Measurements from ENCODE around the gene RALGPS2.

The RALGPS2 gene, protein sequence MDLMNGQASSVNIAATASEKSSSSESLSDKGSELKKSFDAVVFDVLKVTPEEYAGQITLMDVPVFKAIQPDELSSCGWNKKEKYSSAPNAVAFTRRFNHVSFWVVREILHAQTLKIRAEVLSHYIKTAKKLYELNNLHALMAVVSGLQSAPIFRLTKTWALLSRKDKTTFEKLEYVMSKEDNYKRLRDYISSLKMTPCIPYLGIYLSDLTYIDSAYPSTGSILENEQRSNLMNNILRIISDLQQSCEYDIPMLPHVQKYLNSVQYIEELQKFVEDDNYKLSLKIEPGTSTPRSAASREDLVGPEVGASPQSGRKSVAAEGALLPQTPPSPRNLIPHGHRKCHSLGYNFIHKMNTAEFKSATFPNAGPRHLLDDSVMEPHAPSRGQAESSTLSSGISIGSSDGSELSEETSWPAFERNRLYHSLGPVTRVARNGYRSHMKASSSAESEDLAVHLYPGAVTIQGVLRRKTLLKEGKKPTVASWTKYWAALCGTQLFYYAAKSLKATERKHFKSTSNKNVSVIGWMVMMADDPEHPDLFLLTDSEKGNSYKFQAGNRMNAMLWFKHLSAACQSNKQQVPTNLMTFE

GRCh38 chr1:178724728-178725465, at the start of gene RALGPS2:
TSS of gene RALGPS2 (plus strand) at chr1:178725244. CDS start at chr1:178776765, 51,521 bp downstream.
- Mint-ChIP-seq H3K4me1 (peaks cover 4% of the 10 kb centered on the region), H3K4me3 (peak within 1 kb of the TSS; percentile 63), H3K27ac (no peak within 1 kb of the TSS), H3K9me3 (no peaks in the 10 kb centered on the region), H3K36me3 (no peaks in the 10 kb centered on the region)
- peak; percentile 90 for ATAC-seq
- peak; percentile 15 to 49 for DNase-seq (ENCODE audit: low spot score in 2 of 2)

DNA sequence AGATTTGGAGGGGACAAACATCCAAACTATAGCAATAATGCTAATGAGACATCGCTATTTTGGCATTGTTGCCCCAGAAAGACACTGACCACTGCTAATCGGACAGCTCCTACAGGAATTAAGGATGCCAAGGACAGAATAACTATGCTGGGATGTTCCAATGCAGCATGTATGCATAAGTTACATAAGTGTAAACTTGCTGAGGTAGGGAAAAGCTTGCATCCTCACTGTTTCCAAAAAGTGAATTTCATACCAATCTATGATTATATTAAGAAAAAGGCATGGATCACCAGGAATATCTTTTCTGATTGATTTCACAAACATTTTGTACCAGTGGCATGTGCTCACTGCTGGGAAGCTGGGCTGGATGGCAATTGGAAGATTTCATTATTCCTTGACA, 45.8 kb upstream of the RALGPS2 start:
- Mint-ChIP-seq H3K4me3 (no peak overlapping the region), H3K36me3 (no peaks in the 10 kb centered on the region), H3K27ac (no peak overlapping the region), H3K4me1 (no peaks in the 10 kb centered on the region), H3K9me3 (peaks cover 3% of the 10 kb centered on the region)
- DNase-seq (ENCODE audit: low spot score in 2 of 2) (no peak), ATAC-seq (no peak)

DNA sequence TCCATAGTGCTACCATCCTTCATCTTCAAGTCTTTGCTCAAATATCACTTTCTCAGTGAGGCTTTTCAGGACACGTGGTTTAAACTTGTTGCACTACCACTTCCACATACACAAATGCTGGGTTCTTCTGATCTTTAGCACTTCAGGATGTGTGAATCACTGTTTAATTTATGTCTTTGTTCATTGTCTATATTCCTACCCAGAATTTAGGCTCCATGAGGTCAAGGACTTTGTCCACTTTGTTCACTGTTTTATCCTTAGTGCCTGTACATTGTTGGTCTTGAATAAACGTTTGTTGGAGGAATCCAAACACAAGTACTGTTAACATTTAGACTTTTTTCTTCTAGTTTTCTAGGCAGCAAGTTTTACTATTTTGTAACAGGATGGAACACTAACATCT, 42.6 kb upstream of the RALGPS2 start:
- Mint-ChIP-seq H3K36me3 (no peaks in the 10 kb centered on the region), H3K9me3 (peaks cover 3% of the 10 kb centered on the region), H3K27ac (no peak overlapping the region), H3K4me3 (no peak overlapping the region), H3K4me1 (no peaks in the 10 kb centered on the region)
- ATAC-seq (no peak), DNase-seq (ENCODE audit: low spot score in 2 of 2) (no peak)

DNA sequence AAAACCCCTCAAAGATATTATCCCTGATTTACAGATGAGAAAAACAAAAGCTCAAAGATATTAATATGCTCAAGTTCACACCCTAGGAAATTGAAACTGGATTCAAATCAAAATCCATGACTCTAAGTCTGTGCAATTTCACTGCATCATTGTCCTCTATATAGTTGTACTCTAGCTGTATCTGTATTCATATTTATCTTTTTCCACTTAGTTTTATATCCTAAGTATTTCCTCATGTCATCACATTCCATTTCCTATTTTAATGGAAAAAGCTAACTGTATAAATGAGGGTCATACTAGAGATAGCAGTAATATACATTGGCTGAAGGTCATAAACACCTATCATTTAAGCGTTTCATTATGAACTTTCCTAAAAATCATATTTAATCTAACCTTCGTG, 42.2 kb upstream of the RALGPS2 start:
- Mint-ChIP-seq H3K27ac (no peak overlapping the region), H3K4me1 (no peaks in the 10 kb centered on the region), H3K36me3 (no peaks in the 10 kb centered on the region), H3K4me3 (no peak overlapping the region), H3K9me3 (peaks cover 3% of the 10 kb centered on the region)
- ATAC-seq = no peak
- DNase-seq (ENCODE audit: low spot score in 2 of 2) = no peak

DNA sequence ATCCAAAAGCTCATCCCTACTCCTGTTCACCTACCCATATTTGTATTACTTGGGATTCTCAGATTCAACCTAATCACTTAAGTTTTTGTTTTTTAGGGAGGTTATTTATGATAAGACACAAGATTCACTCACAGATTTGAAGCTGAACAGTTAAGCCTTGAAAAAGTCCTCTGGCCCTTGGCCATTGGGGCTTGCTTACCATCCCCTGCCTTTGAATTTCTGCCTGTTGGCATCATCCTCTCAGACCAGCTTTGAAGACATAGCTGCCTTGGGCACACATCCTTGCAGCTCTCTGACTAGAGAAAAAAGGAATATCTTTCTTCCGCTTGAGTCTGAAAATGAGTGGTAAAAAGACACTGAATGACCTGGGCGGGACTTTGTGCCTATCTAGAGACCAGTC, 41.8 kb upstream of the RALGPS2 start:
- ATAC-seq (no peak), DNase-seq (ENCODE audit: low spot score in 2 of 2) (no peak)
- H3K36me3 Mint-ChIP-seq = no peaks in the 10 kb centered on the region
- peaks cover 3% of the 10 kb centered on the region for H3K9me3 Mint-ChIP-seq
- no peaks in the 10 kb centered on the region for H3K4me1 Mint-ChIP-seq
- no peak overlapping the region for H3K4me3 Mint-ChIP-seq
- H3K27ac Mint-ChIP-seq = no peak overlapping the region

DNA sequence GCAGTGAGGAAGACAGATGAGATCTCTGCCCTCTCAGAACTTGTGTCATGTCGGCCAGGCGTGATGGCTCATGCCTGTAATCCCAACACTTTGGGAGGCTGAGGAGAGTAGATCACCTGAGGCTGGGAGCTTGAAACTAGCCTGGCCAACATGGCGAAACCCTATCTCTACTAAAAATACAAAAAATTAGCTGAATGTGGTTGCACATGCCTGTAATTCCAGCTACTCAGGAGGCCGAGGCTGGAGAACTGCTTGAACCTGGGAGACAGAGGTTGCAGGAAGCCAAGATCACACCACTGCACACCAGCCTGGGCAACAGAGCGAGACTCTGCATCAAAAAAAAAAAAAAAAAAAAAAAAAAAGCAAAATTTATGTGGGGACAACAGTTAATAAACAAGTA, 40.9 kb upstream of the RALGPS2 start:
- Mint-ChIP-seq H3K4me3 (no peak overlapping the region), H3K27ac (no peak overlapping the region), H3K9me3 (peaks cover 3% of the 10 kb centered on the region), H3K4me1 (no peaks in the 10 kb centered on the region), H3K36me3 (no peaks in the 10 kb centered on the region)
- ATAC-seq = no peak
- DNase-seq (ENCODE audit: low spot score in 2 of 2) = no peak

GRCh38 chr1:178684542-178685000, 40.5 kb upstream of the RALGPS2 start:
- Mint-ChIP-seq H3K36me3 (no peaks in the 10 kb centered on the region), H3K4me1 (no peaks in the 10 kb centered on the region), H3K4me3 (no peak overlapping the region), H3K27ac (no peak overlapping the region), H3K9me3 (peaks cover 3% of the 10 kb centered on the region)
- ATAC-seq = peak; percentile 59
- DNase-seq (ENCODE audit: low spot score in 2 of 2) = no peak

DNA sequence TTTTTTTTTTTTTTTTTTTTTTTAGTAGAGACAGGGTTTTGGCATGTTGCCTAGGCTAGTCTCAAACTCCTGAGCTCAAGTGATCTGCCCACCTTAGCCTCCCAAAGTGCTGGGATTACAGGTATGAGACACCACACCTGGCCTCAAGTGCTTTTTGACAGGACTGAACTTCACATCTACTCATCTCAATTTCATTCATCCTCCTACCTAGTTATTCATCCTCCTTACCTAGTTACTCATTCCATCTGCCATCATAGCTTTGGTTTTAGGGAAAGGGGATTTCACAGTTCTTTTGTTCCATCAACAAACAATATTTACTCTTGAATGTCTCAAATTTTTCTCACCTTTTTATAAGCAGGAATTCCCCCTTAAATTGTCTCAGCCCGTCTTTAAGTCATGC, 38.6 kb upstream of the RALGPS2 start:
- ATAC-seq (no peak), DNase-seq (ENCODE audit: low spot score in 2 of 2) (no peak)
- Mint-ChIP-seq H3K27ac (no peak overlapping the region), H3K36me3 (no peaks in the 10 kb centered on the region), H3K4me3 (no peak overlapping the region), H3K9me3 (peaks cover under 1% of the 10 kb centered on the region), H3K4me1 (no peaks in the 10 kb centered on the region)

DNA sequence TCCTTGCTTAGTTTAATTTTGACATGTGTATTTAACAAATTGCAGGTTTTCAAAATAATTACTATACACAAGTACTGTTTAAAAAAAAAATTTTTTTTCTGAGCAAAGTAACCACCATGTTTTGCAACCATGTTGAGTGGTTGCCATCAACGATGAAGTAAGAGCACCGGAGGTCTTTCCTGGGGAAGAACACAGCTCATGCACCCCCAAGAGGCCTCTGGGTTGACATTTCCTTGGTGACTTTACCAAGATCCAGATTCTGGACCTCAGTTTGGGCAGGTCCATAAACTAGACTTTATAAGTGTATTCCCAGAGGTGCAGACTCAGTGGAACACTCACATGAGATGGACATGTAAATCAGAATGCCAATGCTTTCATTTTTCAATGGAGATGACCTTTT, 36.8 kb upstream of the RALGPS2 start:
- Mint-ChIP-seq H3K4me3 (no peak overlapping the region), H3K27ac (no peak overlapping the region)

DNA sequence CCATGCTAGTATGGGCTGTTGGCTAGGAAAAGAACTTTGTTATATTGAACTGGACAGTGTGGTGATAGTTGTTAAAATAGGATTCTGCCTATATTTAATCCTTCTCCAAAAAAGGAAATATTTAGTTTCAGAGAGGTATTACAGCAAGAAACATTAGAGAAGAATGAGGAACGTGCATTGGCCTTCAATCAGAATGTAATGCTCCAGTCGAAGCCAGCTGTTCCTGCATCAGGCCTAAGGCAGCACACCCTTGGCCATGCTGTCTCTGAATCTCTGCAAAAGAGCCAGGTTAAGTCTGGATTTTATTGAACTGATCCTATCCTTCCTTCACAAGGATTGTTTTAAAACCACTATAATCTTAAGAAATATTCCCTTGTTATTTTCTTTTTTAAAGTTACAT, 35.3 kb upstream of the RALGPS2 start:
- no peak overlapping the region for H3K4me3 Mint-ChIP-seq
- H3K4me1 Mint-ChIP-seq = no peaks in the 10 kb centered on the region

More for the DNA sequence above, 36.8 kb upstream of the RALGPS2 start:
- H3K36me3 Mint-ChIP-seq = no peaks in the 10 kb centered on the region
- no peaks in the 10 kb centered on the region for H3K4me1 Mint-ChIP-seq
- ATAC-seq (no peak), DNase-seq (ENCODE audit: low spot score in 2 of 2) (no peak)
- no peaks in the 10 kb centered on the region for H3K9me3 Mint-ChIP-seq

DNA sequence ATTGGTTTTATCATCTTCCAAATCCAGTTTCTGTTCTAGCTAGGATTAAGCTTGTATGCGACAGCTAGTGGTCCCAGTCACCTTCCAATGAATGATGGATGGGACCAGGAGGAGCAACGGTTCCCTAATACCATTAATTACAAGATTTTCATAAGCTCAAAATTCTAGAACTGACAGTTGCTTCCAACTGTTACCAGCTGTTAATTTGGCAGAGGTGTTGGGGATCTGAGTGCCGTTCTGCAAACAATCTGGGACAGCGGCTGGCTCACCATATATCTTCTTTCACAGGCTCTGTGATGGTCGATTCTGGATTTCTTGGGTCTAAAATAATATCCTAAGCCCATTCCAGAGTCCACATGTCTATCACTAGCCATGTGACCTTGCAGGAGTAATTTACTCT, 34.5 kb upstream of the RALGPS2 start:
- Mint-ChIP-seq H3K36me3 (no peaks in the 10 kb centered on the region), H3K9me3 (no peaks in the 10 kb centered on the region), H3K4me1 (no peaks in the 10 kb centered on the region), H3K4me3 (no peak overlapping the region), H3K27ac (no peak overlapping the region)
- ATAC-seq (no peak), DNase-seq (ENCODE audit: low spot score in 2 of 2) (no peak)

More for the DNA sequence above, 35.3 kb upstream of the RALGPS2 start:
- Mint-ChIP-seq H3K36me3 (no peaks in the 10 kb centered on the region), H3K27ac (no peak overlapping the region), H3K9me3 (no peaks in the 10 kb centered on the region)
- ATAC-seq = no peak
- no peak for DNase-seq (ENCODE audit: low spot score in 2 of 2)

DNA sequence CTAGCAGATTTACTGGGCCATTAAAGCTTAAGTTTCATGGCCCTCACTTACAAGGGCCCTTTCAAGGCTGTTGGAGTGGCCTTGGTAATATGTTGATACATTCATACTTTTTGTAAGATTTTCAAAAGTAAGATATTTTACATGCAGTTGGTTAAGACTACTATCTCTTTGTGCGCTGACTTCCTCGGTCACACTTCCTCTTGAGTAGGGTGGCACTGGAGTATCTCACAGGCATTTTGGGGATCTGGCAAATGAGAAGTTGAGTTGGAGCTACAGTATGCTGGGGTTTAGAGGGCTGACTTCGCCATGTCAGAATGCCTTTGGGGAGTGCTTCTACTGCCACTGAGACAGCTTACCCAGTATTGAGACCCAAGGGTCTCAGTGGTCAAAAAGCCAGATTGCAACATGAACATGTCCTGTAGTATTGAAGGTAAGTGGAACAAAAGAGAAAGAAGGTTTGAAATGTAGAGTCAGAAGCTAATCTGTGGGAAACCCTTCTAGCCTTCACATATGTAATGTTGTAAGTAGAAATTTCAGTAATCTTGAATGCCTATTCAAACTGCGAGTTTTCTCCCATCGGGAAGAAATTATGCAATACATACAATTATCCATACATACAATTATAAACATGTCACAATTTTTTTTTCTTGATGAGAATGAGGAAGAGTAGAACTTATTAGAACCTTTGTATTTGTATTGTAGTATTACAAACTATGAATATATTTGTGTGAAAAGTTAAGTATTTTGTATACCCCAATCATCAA, 32.3 kb upstream of the RALGPS2 start:
- Mint-ChIP-seq H3K4me3 (no peak overlapping the region), H3K27ac (no peak overlapping the region), H3K36me3 (no peaks in the 10 kb centered on the region), H3K9me3 (no peaks in the 10 kb centered on the region), H3K4me1 (no peaks in the 10 kb centered on the region)
- DNase-seq (ENCODE audit: low spot score in 2 of 2) = no peak
- ATAC-seq = no peak

DNA sequence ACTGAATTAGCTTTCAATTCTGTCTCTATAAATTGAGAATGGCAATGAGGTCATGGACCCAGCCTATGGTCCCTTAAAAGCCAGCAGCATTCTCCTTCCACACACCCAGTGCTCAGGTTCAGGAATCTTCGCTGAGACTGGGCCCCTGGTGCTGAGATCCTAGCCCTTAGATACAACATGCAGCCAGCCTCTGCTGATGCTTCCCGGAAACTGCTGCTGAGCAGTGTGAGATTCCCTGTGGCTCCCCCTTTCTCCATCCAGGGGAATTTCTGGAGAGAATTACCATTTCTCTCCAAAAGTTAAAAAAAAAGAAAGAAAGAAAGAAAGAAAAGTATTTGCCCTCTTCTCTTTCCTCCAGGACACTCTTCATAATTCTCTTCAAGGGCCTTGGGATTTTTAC, 31.7 kb upstream of the RALGPS2 start:
- H3K4me1 Mint-ChIP-seq = no peaks in the 10 kb centered on the region

DNA sequence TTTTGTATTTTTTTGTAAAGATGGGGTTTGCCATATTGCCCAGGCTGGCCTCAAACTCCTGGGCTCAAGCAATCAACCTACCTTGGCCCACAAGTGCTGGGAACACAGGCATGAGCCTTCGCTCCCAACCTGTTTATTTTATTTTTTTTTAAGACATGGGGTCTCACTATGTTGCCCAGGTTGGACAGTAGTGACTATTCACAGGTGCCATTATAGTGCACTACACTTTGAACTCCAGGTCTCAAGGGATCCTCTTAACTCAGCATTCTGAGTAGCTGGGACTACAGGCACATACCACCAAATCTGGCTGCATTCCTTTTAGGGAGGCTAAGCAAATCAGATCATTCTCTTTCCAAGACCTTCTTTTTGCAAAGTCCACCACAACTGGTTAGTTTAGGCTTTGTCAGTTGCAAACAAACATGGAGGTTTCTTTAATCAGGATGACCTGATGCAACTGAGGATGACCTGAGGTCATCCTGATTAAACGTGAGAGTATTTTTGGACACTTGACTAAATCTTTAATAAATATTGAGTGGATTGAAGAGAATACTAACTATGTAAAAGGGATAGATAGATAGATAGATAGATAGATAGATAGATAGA, 30.0 kb upstream of the RALGPS2 start:
- Mint-ChIP-seq H3K4me3 (no peak overlapping the region), H3K27ac (no peak overlapping the region), H3K9me3 (no peaks in the 10 kb centered on the region), H3K36me3 (no peaks in the 10 kb centered on the region), H3K4me1 (no peaks in the 10 kb centered on the region)
- DNase-seq (ENCODE audit: low spot score in 2 of 2) (no peak), ATAC-seq (no peak)

More for the DNA sequence above, 31.7 kb upstream of the RALGPS2 start:
- no peak overlapping the region for H3K27ac Mint-ChIP-seq
- no peaks in the 10 kb centered on the region for H3K36me3 Mint-ChIP-seq
- ATAC-seq = no peak
- H3K4me3 Mint-ChIP-seq = no peak overlapping the region
- DNase-seq (ENCODE audit: low spot score in 2 of 2) = no peak
- H3K9me3 Mint-ChIP-seq = no peaks in the 10 kb centered on the region

DNA sequence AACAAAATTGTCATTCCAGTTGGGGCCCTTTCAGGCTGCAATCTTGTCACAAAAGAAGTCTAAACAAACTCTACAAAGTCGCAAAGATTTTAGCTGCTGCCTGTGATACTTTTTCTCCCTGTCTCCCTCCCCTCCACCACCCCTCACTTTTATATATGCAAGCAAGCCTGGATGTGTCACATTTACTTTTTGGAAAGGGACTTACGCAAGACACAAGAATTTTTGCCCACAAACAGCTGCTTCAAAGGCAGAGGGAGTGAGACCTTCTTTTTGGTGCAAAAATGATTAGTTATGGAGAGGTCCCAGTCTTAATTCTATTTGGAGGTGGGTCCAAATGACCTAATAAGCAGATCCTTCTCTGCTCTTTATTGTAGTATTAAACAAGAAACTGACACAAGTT, 22.9 kb upstream of the RALGPS2 start:
- ATAC-seq (no peak), DNase-seq (ENCODE audit: low spot score in 2 of 2) (no peak)
- Mint-ChIP-seq H3K9me3 (no peaks in the 10 kb centered on the region), H3K27ac (no peak overlapping the region), H3K36me3 (no peaks in the 10 kb centered on the region), H3K4me1 (no peaks in the 10 kb centered on the region), H3K4me3 (no peak overlapping the region)

Measured in stimulated activated effector memory CD8-positive, alpha-beta T cell treated with anti-CD3 and anti-CD28 coated beads, Interleukin-12 subunit alpha, Interleukin-12 subunit beta, amount 100 ng/mL, for 72 hours (primary cell).